B cell (primary cell): ENCODE results near the gene TGM6. TPM values are rescaled to one million over a fixed set of nuclear protein-coding genes. Genes with fewer than 3 reads are reported as not detected.

Experiments
- ATAC-seq: fragments of 200-7000 bp; cut with Tn5 transposase; one replicate; pipeline ENCODE4 v1.10.0; 2021; ENCODE audit warnings: low read depth, mild to moderate bottlenecking, moderate number of reproducible peaks, moderate library complexity
- CTCF ChIA-PET: fragments of 350-600 bp; sonication (Branson Sonifier 250); formaldehyde crosslinking; loops from one replicate; lab custom pipeline; 2021; ENCODE audit warnings: antibody characterized with exemption, inconsistent platforms; lab: Charles Lee
- POLR2A ChIA-PET: fragments of 350-600 bp; sonication (Branson Sonifier 250); formaldehyde crosslinking; loops from one replicate; lab custom pipeline; 2021; ENCODE audit warnings: antibody characterized with exemption; lab: Charles Lee
- DNase-seq: peaks from one replicate; pipeline ENCODE4 v3.0.0; 2013
- H2AFZ ChIP-seq: 2 replicates; pipeline ENCODE4 v1.6.1; 2012; ENCODE audit warnings: mild to moderate bottlenecking, low read depth, low read length; ENCODE audit not compliant: insufficient read depth, poor library complexity, severe bottlenecking
- H3K27ac ChIP-seq, 2 donors: 1 replicate in 1 of 2; 2 replicates in 1 of 2; pipeline ENCODE4 v1.5.1; 2012 to 2013; ENCODE audit warnings: low read length in 2 of 2, mild to moderate bottlenecking in 2 of 2, moderate library complexity in 1 of 2
- H3K27me3 ChIP-seq, 4 experiments: fragments of 200-600 bp in 1 of 4; sonication (generic) in 1 of 4; replicated peaks in 1 of 4; 1 replicate in 2 of 4; 2 replicates in 2 of 4; pipeline versions ENCODE4 v1.6.1 to v1.7.0; 2013 to 2016; ENCODE audit warnings: low read length in 3 of 4, mild to moderate bottlenecking in 2 of 4, mixed read lengths in 1 of 4, moderate library complexity in 1 of 4; ENCODE audit not compliant: insufficient read depth in 4 of 4, control insufficient read depth in 3 of 4; ENCODE audit errors: control extremely low read depth in 1 of 4
- H3K36me3 ChIP-seq, 2 experiments: replicated peaks in 1 of 2; 1 replicate in 1 of 2; 2 replicates in 1 of 2; pipeline versions ENCODE4 v1.6.1 to v1.7.1; 2013; ENCODE audit warnings: low read length in 1 of 2; ENCODE audit not compliant: insufficient read depth in 2 of 2, control insufficient read depth in 1 of 2; ENCODE audit errors: control extremely low read depth in 1 of 2, extremely low read depth in 1 of 2
- H3K4me1 ChIP-seq, 2 donors: fragments of 200-600 bp in 1 of 2; sonication (generic) in 1 of 2; 1 replicate in 1 of 2; 2 replicates in 1 of 2; pipeline versions ENCODE4 v1.5.1 to v1.6.1; 2013 to 2017; ENCODE audit warnings: low read length in 2 of 2; ENCODE audit not compliant: control insufficient read depth in 2 of 2, insufficient read depth in 2 of 2
- H3K4me2 ChIP-seq: replicated peaks from 2 replicates; pipeline ENCODE3; 2012; ENCODE audit warnings: mild to moderate bottlenecking, low read depth, low read length; ENCODE audit not compliant: poor library complexity, severe bottlenecking
- H3K4me3 ChIP-seq, 5 experiments: fragments of 200-600 bp in 1 of 5; sonication (generic) in 1 of 5; 1 replicate in 3 of 5; 2 replicates in 2 of 5; pipeline versions ENCODE4 v1.5.1 to v1.7.0; 2011 to 2016; ENCODE audit warnings: low read length in 4 of 5, mild to moderate bottlenecking in 4 of 5, low read depth in 2 of 5, control low read depth in 1 of 5, moderate library complexity in 1 of 5; ENCODE audit not compliant: insufficient read depth in 1 of 5; ENCODE audit errors: control extremely low read depth in 1 of 5, extremely low read depth in 1 of 5
- H3K79me2 ChIP-seq: fragments of 200-600 bp; sonication (generic); one replicate; pipeline ENCODE4 v1.6.0; 2016; ENCODE audit warnings: low read length; ENCODE audit not compliant: control insufficient read depth, insufficient read depth
- H3K9ac ChIP-seq: fragments of 200-600 bp; sonication (generic); 2 replicates; pipeline ENCODE4 v1.6.1; 2017; ENCODE audit warnings: mild to moderate bottlenecking, low read length, moderate library complexity
- H3K9me3 ChIP-seq, 3 donors: one replicate each; pipeline versions ENCODE4 v1.6.1 to v1.7.1; 2013; ENCODE audit warnings: low read length in 2 of 3; ENCODE audit not compliant: control insufficient read depth in 2 of 3, insufficient read depth in 1 of 3; ENCODE audit errors: control extremely low read depth in 1 of 3
- H4K20me1 ChIP-seq: 2 replicates; pipeline ENCODE4 v1.6.0; 2012; ENCODE audit warnings: mild to moderate bottlenecking, low read length; ENCODE audit not compliant: insufficient read depth, control insufficient read depth, poor library complexity, severe bottlenecking
- H3K27ac Mint-ChIP-seq: one replicate; pipeline ENCODE4 v1.8.0; 2021; ENCODE audit warnings: mixed read lengths
- H3K27me3 Mint-ChIP-seq: one replicate; pipeline ENCODE4 v1.8.0; 2021; ENCODE audit warnings: mixed read lengths
- H3K4me1 Mint-ChIP-seq: one replicate; pipeline ENCODE4 v1.8.0; 2021; ENCODE audit warnings: mixed read lengths
- H3K4me3 Mint-ChIP-seq: one replicate; pipeline ENCODE4 v1.8.0; 2021; ENCODE audit warnings: mixed read lengths
- H3K9me3 Mint-ChIP-seq: one replicate; pipeline ENCODE4 v1.8.0; 2022; ENCODE audit warnings: mixed read lengths; ENCODE audit not compliant: insufficient read depth
- EZH2 ChIP-seq: IDR thresholded peaks from 2 replicates; pipeline ENCODE4 v1.6.1; 2012; ENCODE audit warnings: borderline replicate concordance, low read depth, mild to moderate bottlenecking, moderate library complexity, low read length; ENCODE audit not compliant: insufficient read depth, poor library complexity, severe bottlenecking
- WGBS: methylation state at CpG from one replicate; pipeline ENCODE4 v1.1.5; 2013; ENCODE audit warnings: missing lambda C conversion rate; ENCODE audit not compliant: insufficient coverage; 5-methylcytosine and 5-hydroxymethylcytosine counted together
- intact Hi-C: fragments of 100-400 bp; cut with micrococcal nuclease; formaldehyde crosslinking; loops from one replicate; pipeline ENCODE4 v1.10.0; 2022
- polyA plus RNA-seq: library from polyadenylated mRNA; depleted of rRNA; stranded (reverse); fragments of >200 nt; gene quantifications from 2 replicates; pipeline ENCODE4 v1.2.3, GENCODE V29; 2012
- total RNA-seq, 2 donors: library from RNA; stranded (reverse); fragments of 120-200 nt in 1 of 2; gene quantifications; 1 replicate in 1 of 2; 2 replicates in 1 of 2; pipeline versions ENCODE4 v1.2.3 to v1.2.4, GENCODE V29; 2013 to 2022
- TF ChIP-seq, protein P1 (sequence below): fragments of 200-600 bp; IDR thresholded peaks from one replicate; pipeline ENCODE4 v1.8.0; 2022; ENCODE audit warnings: antibody characterized with exemption, mild to moderate bottlenecking

TGM6 gene
- total and polyA plus RNA-seq, 2 donors (not counting 1 experiment from before 2014, with no cell fraction given), result not detected

DNA sequence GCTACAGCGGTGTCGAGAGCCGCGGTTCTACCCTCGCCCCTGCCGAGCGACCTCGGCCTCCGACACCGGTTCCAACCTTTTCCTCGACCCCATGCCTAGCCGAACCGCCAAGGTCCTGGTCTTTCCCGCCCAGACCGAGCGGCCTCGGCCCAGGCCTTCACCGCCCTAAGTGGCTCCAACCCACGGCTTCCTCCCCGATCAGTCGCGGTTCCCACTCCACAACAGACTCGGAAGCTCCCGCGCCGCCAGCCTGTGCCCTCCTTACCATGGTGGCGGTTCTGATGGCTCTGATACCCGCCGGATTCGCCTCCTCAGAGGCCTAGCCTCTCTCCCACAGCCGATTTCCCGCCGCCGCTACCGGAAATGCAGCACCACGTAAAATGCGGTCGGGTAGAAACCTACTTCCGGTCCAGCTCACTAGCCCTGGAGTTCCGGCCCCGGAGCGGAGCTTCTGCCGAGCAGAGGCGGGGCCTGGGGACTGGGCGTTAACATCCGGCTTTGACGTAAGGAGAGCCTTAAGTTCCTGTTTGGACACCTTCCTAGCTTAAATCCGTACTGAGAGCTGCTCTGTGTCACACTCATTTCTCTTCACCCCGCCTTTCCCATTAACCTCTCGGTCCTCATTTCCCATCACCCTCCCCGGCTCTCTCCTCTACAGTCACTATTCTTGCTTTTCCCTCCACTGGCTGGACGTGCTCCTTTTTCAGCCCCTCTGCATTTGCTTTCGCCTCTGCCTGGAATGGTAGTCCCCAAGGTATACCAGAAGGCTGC is 89.9 kb downstream of the TGM6 start, which contains the start of gene SNRPB:
Gene SNRPB, minus strand, starts transcription at position 367 of the 771 bp plus-strand sequence. Its CDS starts 99 bp downstream, at position 268.
- Mint-ChIP-seq H3K27me3 (no peaks in the 10 kb centered on the region), H3K4me1 (peaks cover 37% of the 10 kb centered on the region), H3K9me3 (no peaks in the 10 kb centered on the region), H3K27ac (peak within 1 kb of the TSS; percentile 100), H3K4me3 (peak within 1 kb of the TSS; percentile 99)
- peak within 1 kb of the TSS; percentile 74 to 98 (median 91) for H3K4me3 ChIP-seq
- no peaks in the 10 kb centered on the region for H3K27me3 ChIP-seq
- peaks cover 0 to 27% of the 10 kb centered on the region in 2 experiments for H3K36me3 ChIP-seq
- intact Hi-C loops, result loop anchor here (1.0 to 10.0 kb wide), 8 partner anchors 39 to 1078 kb away; partner anchors contain the start of genes FKBP1A, NOP56, NSFL1C and PTPRA
- CTCF ChIA-PET, result interaction anchor here (0.8 to 2.1 kb wide), 9 partner anchors 17 to 1383 kb away, joined by 3 to 11 read pairs (median 4); partner anchors contain the start of gene ZNF343
- H2AFZ ChIP-seq, result peak within 1 kb of the TSS; percentile 94
- POLR2A ChIA-PET, result interaction anchor here (0.5 to 2.0 kb wide), 15 partner anchors 38 to 1637 kb away, joined by 3 to 10 read pairs (median 4); partner anchors contain the start of genes FAM110A, IDH3B, NSFL1C and PTPRA
- H3K9ac ChIP-seq, result peak within 1 kb of the TSS; percentile 92
- TF ChIP-seq EZH2, result no peak
- TF ChIP-seq, protein P1, sequence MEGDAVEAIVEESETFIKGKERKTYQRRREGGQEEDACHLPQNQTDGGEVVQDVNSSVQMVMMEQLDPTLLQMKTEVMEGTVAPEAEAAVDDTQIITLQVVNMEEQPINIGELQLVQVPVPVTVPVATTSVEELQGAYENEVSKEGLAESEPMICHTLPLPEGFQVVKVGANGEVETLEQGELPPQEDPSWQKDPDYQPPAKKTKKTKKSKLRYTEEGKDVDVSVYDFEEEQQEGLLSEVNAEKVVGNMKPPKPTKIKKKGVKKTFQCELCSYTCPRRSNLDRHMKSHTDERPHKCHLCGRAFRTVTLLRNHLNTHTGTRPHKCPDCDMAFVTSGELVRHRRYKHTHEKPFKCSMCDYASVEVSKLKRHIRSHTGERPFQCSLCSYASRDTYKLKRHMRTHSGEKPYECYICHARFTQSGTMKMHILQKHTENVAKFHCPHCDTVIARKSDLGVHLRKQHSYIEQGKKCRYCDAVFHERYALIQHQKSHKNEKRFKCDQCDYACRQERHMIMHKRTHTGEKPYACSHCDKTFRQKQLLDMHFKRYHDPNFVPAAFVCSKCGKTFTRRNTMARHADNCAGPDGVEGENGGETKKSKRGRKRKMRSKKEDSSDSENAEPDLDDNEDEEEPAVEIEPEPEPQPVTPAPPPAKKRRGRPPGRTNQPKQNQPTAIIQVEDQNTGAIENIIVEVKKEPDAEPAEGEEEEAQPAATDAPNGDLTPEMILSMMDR, result no peak
- peaks cover 45% of the 10 kb centered on the region for H4K20me1 ChIP-seq
- peak within 1 kb of the TSS; percentile 96 to 98 for H3K27ac ChIP-seq
- H3K79me2 ChIP-seq, result peaks cover 31% of the 10 kb centered on the region
- under 1% methylated on average over 53 of the region's 53 CpGs for WGBS
- H3K9me3 ChIP-seq, result peaks cover 0 to 1% (median 0%) of the 10 kb centered on the region in 3 donors
- ATAC-seq (peak; percentile 94), DNase-seq (peak; percentile 98)
- peak within 1 kb of the TSS; percentile 91 for H3K4me2 ChIP-seq
- H3K4me1 ChIP-seq, result peaks cover 19 to 20% of the 10 kb centered on the region in 2 donors
